HepG2 (cell line): ENCODE results near the gene SPI1. TPM values are rescaled to one million over a fixed set of nuclear protein-coding genes. Genes with fewer than 3 reads are reported as not detected.
A peak's percentile ranks its signal among the peaks of the same experiment; 100 is the strongest.

Source experiments
- ATAC-seq: fragments of 200-7000 bp; cut with Tn5 transposase; 3 replicates; pipeline ENCODE4 v1.9.1; 2020; ENCODE audit warnings: mild to moderate bottlenecking, moderate library complexity
- BruUV-seq: library from RNA; stranded (reverse); fragments of 400-500 nt; replicated peaks from 2 replicates; lab custom pipeline; 2021; lab: Mats Ljungman, UMichigan
- CTCF ChIA-PET: fragments of 300-600 bp; formaldehyde crosslinking; extraction: SDS; loops from one replicate; lab custom pipeline; 2021; ENCODE audit warnings: low total read pairs, inconsistent platforms, low intra/inter-chr PET ratio; lab: Yijun Ruan, JAX
- POLR2A ChIA-PET: fragments of 350-600 bp; sonication (Branson Sonifier 250); formaldehyde crosslinking; loops from one replicate; lab custom pipeline; 2020; ENCODE audit warnings: antibody characterized with exemption, inconsistent platforms; lab: Yijun Ruan, JAX
- DNase-seq: peaks from one replicate; pipeline ENCODE4 v3.0.0-alpha.2; 2015; ENCODE audit warnings: low spot score
- FAIRE-seq: peaks from 3 replicates; lab custom pipeline; 2011; peaks lifted over from hg19 to GRCh38; lab: Jason Lieb, UNC
- H2AFZ ChIP-seq: one replicate; pipeline ENCODE4 v1.6.1; 2011; ENCODE audit warnings: low read length, inconsistent platforms
- H3K27ac ChIP-seq: fragments of 300-600 bp; 3 replicates; pipeline ENCODE4 v1.8.0; 2011; ENCODE audit warnings: mixed run types, mild to moderate bottlenecking, mixed read lengths, low read length, inconsistent platforms; ENCODE audit not compliant: insufficient read depth; ENCODE audit errors: extremely low read length
- H3K27me3 ChIP-seq, 2 experiments: fragments of 200-600 bp in 1 of 2; 2 replicates in 1 of 2; 3 replicates in 1 of 2; pipeline versions ENCODE4 v1.6.0 to v1.8.0; 2011; ENCODE audit warnings: low read length in 2 of 2, mild to moderate bottlenecking in 2 of 2, moderate library complexity in 2 of 2, inconsistent platforms in 1 of 2; ENCODE audit not compliant: insufficient read depth in 2 of 2, control insufficient read depth in 1 of 2
- H3K36me3 ChIP-seq, 2 experiments: fragments of 200-600 bp in 1 of 2; replicated peaks in 1 of 2; 2 replicates in 1 of 2; 3 replicates in 1 of 2; pipeline versions ENCODE4 v1.5.1 to v1.8.0; 2011; ENCODE audit warnings: low read length in 2 of 2, inconsistent platforms in 1 of 2; ENCODE audit not compliant: insufficient read depth in 2 of 2, control insufficient read depth in 1 of 2
- H3K4me1 ChIP-seq: 2 replicates; pipeline ENCODE4 v1.5.1; 2012; ENCODE audit warnings: low read length, inconsistent platforms; ENCODE audit not compliant: insufficient read depth
- H3K4me2 ChIP-seq: 2 replicates; pipeline ENCODE4 v1.6.0; 2011; ENCODE audit warnings: low read depth, low read length, inconsistent platforms
- H3K4me3 ChIP-seq, 3 experiments: fragments of 200-600 bp in 1 of 3; sonication (generic), shearing (Covaris generic) in 1 of 3; replicated peaks in 1 of 3; 2 replicates each; pipeline ENCODE4 v1.5.1; 2011 to 2016; ENCODE audit warnings: low read length in 3 of 3, inconsistent platforms in 2 of 3, low read depth in 2 of 3, mild to moderate bottlenecking in 2 of 3, control low read depth in 1 of 3, mixed read lengths in 1 of 3; ENCODE audit not compliant: insufficient read depth in 1 of 3
- H3K79me2 ChIP-seq: one replicate; pipeline ENCODE4 v1.6.1; 2011; ENCODE audit warnings: low read length, inconsistent platforms; ENCODE audit not compliant: insufficient read depth
- H3K9ac ChIP-seq: 2 replicates; pipeline ENCODE4 v1.6.0; 2011; ENCODE audit warnings: mild to moderate bottlenecking, low read depth, low read length, inconsistent platforms; ENCODE audit not compliant: insufficient read depth
- H3K9me3 ChIP-seq: 2 replicates; pipeline ENCODE4 v1.5.1; 2012; ENCODE audit warnings: mild to moderate bottlenecking, low read length
- H4K20me1 ChIP-seq: 2 replicates; pipeline ENCODE4 v1.6.0; 2011; ENCODE audit warnings: inconsistent platforms, mild to moderate bottlenecking, low read length, moderate library complexity; ENCODE audit not compliant: insufficient read depth
- CENPX ChIP-seq: sonication (generic); formaldehyde crosslinking; IDR thresholded peaks from 2 replicates; pipeline ENCODE4 v1.9.0; 2021; ENCODE audit warnings: mild to moderate bottlenecking, missing genetic modification reagents, moderate library complexity
- FOXA1 ChIP-seq, 2 experiments: fragments of 450-650 bp in 1 of 2; sonication (generic) in 1 of 2; formaldehyde crosslinking in 1 of 2; IDR thresholded peaks; 2 replicates each; pipeline versions ENCODE4 v1.4.0 to v1.6.1; 2016 to 2020; ENCODE audit warnings: missing genetic modification reagents in 1 of 2
- GTF2F1 ChIP-seq: fragments of 150-350 bp; IDR thresholded peaks from 2 replicates; pipeline ENCODE4 v1.6.1; 2014; ENCODE audit warnings: low read length
- KDM3A ChIP-seq: IDR thresholded peaks from 2 replicates; pipeline ENCODE4 v1.6.1; 2018; ENCODE audit warnings: low read depth, missing compliant biosample characterization
- SAP130 ChIP-seq: IDR thresholded peaks from 2 replicates; pipeline ENCODE4 v1.6.1; 2016; ENCODE audit warnings: low read depth
- ZBTB38 ChIP-seq: sonication (generic); formaldehyde crosslinking; IDR thresholded peaks from 2 replicates; pipeline ENCODE4 v1.5.1; 2020; ENCODE audit warnings: mild to moderate bottlenecking, missing genetic modification reagents
- ZNF296 ChIP-seq: sonication (generic); formaldehyde crosslinking; conservative IDR thresholded peaks from 2 replicates; pipeline ENCODE4 v1.5.0; 2020; ENCODE audit warnings: mild to moderate bottlenecking, missing genetic modification reagents
- WGBS: methylation state at CpG from one replicate; pipeline ENCODE4 v1.1.6; 2017; ENCODE audit warnings: low lambda C conversion rate; 5-methylcytosine and 5-hydroxymethylcytosine counted together
- in situ Hi-C: cut with HindIII; loops from 2 replicates; pipeline ENCODE4 v1.10.0; 2017; ENCODE audit warnings: low pct_unique_long_range_greater_than_20kb; ENCODE audit not compliant: extremely low pct_ligation_motif_present
- intact Hi-C: fragments of 100-400 bp; cut with micrococcal nuclease; formaldehyde crosslinking; loops from one replicate; pipeline ENCODE4 v1.10.0; 2022; ENCODE audit not compliant: unreplicated experiment
- polyA plus RNA-seq, 8 experiments: library from polyadenylated mRNA; depleted of rRNA in 3 of 8; stranded (reverse) in 7 of 8; unstranded in 1 of 8; fragments of >200 nt; fragmentation: Illumina TruSeq in 4 of 8; extraction: Trizol in 4 of 8; gene quantifications; 2 replicates each; pipeline versions ENCODE4 v1.2.1 to v1.2.3, GENCODE V29; 2011 to 2016; ENCODE audit warnings: low read depth in 4 of 8, missing spikeins in 1 of 8, mixed read lengths in 1 of 8; ENCODE audit not compliant: insufficient read depth in 1 of 8
- total RNA-seq, 5 experiments: library from RNA; depleted of rRNA; stranded (reverse); fragments of >200 nt; fragmentation: Illumina TruSeq; extraction: Trizol; gene quantifications; 2 replicates each; pipeline ENCODE4 v1.2.3, GENCODE V29; 2016; ENCODE audit warnings: low read depth in 1 of 5
- TF ChIP-seq, protein P1 (sequence below): sonication (generic); formaldehyde crosslinking; IDR thresholded peaks from 2 replicates; pipeline ENCODE4 v1.4.0; 2020; ENCODE audit warnings: missing genetic modification reagents
- TF ChIP-seq, protein P2 (sequence below): sonication (generic); formaldehyde crosslinking; IDR thresholded peaks from 2 replicates; pipeline ENCODE4 v1.4.0; 2020; ENCODE audit warnings: missing genetic modification reagents, borderline replicate concordance
- TF ChIP-seq, protein P3 (sequence below), 2 experiments: sonication (generic) in 1 of 2; formaldehyde crosslinking in 1 of 2; IDR thresholded peaks; 2 replicates each; pipeline versions ENCODE4 v1.4.0 to v1.6.1; 2018 to 2020; ENCODE audit warnings: missing genetic modification reagents in 2 of 2, borderline replicate concordance in 1 of 2, low read depth in 1 of 2, mild to moderate bottlenecking in 1 of 2, missing biosample characterization in 1 of 2
- TF ChIP-seq, protein P4 (sequence below): sonication (generic); formaldehyde crosslinking; IDR thresholded peaks from 2 replicates; pipeline ENCODE4 v1.4.0; 2020; ENCODE audit warnings: missing genetic modification reagents, borderline replicate concordance

SPI1 gene
- total and polyA plus RNA-seq, 2 of the 13 experiments (the other 11 are each of a cell fraction or from before 2014, with no cell fraction given): not detected

DNA sequence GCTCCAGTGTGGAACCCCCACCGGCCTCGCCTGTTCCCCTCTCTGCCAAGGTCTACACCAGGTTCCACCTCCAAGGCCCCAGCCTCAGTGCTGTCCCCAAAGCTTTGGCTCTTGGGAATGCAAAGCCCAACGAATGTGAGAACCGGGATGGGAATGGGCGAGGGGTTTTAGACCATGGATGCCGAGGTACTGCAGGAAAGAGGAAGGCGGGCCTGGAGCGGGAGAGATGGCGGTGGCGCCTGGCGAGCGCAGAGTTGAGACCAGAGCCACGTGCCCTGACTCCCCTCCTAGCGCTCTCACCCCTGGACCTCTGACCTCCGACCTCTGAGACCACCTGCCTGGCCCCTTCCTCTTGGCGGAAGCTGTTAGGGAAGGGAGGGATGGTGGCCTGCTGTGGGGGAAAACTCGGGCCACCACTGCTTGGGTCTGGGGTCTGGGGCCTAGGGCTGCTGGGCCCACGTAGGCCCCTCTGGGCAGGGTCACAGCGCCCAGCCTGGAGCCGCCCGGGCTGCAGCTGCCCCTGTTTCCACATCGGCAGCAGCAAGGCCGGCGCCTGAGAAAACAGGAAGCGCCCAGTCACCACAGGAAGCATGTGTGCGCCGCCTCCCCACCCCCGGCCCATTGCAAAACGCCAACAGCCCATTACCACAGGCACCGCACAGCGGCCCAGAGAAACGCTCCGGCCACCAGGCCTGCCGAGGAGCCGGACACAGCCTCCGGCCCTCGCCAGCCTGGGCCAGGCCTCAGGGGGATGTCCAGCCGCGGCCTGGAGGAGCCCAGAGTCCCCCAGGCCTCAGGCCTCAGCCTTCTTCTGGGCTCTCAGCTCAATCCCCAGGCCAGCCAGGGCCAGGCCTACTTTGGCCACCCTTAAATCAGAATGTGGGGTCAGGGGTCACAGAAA, 16.2 kb upstream of the SPI1 start:
- Histone ChIP-seq H3K27me3 (peaks cover 0 to 16% of the 10 kb centered on the region in 2 experiments; a peak in 2 of 5 replicates), H3K9ac (no peak overlapping the region), H3K27ac (no peak overlapping the region), H4K20me1 (no peaks in the 10 kb centered on the region), H3K4me1 (peaks cover 58% of the 10 kb centered on the region), H3K4me3 (no peak overlapping the region), H3K9me3 (no peaks in the 10 kb centered on the region), H3K4me2 (no peak overlapping the region), H3K79me2 (no peaks in the 10 kb centered on the region), H3K36me3 (no peaks in the 10 kb centered on the region), H2AFZ (no peak overlapping the region)
- 82% methylated on average over 15 of the region's 39 CpGs for WGBS
- CTCF ChIA-PET: no interaction called here
- ATAC-seq: peak; percentile 16
- DNase-seq: peak; percentile 38
- in situ Hi-C loops: no loop called here
- POLR2A ChIA-PET: no interaction called here
- BruUV-seq: no TSS peak
- no peak for FAIRE-seq
- intact Hi-C loops: no loop called here
- TF ChIP-seq GTF2F1: no peak
- TF ChIP-seq, protein P1, sequence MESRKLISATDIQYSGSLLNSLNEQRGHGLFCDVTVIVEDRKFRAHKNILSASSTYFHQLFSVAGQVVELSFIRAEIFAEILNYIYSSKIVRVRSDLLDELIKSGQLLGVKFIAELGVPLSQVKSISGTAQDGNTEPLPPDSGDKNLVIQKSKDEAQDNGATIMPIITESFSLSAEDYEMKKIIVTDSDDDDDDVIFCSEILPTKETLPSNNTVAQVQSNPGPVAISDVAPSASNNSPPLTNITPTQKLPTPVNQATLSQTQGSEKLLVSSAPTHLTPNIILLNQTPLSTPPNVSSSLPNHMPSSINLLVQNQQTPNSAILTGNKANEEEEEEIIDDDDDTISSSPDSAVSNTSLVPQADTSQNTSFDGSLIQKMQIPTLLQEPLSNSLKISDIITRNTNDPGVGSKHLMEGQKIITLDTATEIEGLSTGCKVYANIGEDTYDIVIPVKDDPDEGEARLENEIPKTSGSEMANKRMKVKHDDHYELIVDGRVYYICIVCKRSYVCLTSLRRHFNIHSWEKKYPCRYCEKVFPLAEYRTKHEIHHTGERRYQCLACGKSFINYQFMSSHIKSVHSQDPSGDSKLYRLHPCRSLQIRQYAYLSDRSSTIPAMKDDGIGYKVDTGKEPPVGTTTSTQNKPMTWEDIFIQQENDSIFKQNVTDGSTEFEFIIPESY (CRISPR knock-in tag): peak; percentile 94
- peak; percentile 76; the same call in 1 of the 2 replicates for TF ChIP-seq ZBTB38 (CRISPR knock-in tag)
- no peak for TF ChIP-seq CENPX (CRISPR knock-in tag)
- TF ChIP-seq, protein P2, sequence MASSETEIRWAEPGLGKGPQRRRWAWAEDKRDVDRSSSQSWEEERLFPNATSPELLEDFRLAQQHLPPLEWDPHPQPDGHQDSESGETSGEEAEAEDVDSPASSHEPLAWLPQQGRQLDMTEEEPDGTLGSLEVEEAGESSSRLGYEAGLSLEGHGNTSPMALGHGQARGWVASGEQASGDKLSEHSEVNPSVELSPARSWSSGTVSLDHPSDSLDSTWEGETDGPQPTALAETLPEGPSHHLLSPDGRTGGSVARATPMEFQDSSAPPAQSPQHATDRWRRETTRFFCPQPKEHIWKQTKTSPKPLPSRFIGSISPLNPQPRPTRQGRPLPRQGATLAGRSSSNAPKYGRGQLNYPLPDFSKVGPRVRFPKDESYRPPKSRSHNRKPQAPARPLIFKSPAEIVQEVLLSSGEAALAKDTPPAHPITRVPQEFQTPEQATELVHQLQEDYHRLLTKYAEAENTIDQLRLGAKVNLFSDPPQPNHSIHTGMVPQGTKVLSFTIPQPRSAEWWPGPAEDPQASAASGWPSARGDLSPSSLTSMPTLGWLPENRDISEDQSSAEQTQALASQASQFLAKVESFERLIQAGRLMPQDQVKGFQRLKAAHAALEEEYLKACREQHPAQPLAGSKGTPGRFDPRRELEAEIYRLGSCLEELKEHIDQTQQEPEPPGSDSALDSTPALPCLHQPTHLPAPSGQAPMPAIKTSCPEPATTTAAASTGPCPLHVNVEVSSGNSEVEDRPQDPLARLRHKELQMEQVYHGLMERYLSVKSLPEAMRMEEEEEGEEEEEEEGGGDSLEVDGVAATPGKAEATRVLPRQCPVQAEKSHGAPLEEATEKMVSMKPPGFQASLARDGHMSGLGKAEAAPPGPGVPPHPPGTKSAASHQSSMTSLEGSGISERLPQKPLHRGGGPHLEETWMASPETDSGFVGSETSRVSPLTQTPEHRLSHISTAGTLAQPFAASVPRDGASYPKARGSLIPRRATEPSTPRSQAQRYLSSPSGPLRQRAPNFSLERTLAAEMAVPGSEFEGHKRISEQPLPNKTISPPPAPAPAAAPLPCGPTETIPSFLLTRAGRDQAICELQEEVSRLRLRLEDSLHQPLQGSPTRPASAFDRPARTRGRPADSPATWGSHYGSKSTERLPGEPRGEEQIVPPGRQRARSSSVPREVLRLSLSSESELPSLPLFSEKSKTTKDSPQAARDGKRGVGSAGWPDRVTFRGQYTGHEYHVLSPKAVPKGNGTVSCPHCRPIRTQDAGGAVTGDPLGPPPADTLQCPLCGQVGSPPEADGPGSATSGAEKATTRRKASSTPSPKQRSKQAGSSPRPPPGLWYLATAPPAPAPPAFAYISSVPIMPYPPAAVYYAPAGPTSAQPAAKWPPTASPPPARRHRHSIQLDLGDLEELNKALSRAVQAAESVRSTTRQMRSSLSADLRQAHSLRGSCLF (CRISPR knock-in tag): no peak
- TF ChIP-seq KDM3A (CRISPR knock-in tag): no peak
- TF ChIP-seq, protein P3, sequence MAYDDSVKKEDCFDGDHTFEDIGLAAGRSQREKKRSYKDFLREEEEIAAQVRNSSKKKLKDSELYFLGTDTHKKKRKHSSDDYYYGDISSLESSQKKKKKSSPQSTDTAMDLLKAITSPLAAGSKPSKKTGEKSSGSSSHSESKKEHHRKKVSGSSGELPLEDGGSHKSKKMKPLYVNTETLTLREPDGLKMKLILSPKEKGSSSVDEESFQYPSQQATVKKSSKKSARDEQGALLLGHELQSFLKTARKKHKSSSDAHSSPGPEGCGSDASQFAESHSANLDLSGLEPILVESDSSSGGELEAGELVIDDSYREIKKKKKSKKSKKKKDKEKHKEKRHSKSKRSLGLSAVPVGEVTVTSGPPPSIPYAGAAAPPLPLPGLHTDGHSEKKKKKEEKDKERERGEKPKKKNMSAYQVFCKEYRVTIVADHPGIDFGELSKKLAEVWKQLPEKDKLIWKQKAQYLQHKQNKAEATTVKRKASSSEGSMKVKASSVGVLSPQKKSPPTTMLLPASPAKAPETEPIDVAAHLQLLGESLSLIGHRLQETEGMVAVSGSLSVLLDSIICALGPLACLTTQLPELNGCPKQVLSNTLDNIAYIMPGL (CRISPR knock-in tag; IDR thresholded peaks at IDR 0.05; ENCODE audit: borderline replicate concordance in 1 of 2, low read depth in 1 of 2): no peak
- TF ChIP-seq, protein P4, sequence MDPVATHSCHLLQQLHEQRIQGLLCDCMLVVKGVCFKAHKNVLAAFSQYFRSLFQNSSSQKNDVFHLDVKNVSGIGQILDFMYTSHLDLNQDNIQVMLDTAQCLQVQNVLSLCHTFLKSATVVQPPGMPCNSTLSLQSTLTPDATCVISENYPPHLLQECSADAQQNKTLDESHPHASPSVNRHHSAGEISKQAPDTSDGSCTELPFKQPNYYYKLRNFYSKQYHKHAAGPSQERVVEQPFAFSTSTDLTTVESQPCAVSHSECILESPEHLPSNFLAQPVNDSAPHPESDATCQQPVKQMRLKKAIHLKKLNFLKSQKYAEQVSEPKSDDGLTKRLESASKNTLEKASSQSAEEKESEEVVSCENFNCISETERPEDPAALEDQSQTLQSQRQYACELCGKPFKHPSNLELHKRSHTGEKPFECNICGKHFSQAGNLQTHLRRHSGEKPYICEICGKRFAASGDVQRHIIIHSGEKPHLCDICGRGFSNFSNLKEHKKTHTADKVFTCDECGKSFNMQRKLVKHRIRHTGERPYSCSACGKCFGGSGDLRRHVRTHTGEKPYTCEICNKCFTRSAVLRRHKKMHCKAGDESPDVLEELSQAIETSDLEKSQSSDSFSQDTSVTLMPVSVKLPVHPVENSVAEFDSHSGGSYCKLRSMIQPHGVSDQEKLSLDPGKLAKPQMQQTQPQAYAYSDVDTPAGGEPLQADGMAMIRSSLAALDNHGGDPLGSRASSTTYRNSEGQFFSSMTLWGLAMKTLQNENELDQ (CRISPR knock-in tag): no peak
- TF ChIP-seq ZNF296 (CRISPR knock-in tag): no peak
- no peak for TF ChIP-seq FOXA1 (IDR thresholded peaks at IDR 0.05)
- peak; percentile 31; the same call in 1 of the 2 replicates for TF ChIP-seq FOXA1 (CRISPR knock-in tag; IDR thresholded peaks at IDR 0.05)
- TF ChIP-seq SAP130 (CRISPR knock-in tag): peak; percentile 49; the same call in 1 of the 2 replicates
